ENCODE results near the gene ARHGEF1. TPM values are rescaled to one million over a fixed set of nuclear protein-coding genes. Genes with fewer than 3 reads are reported as not detected.

Gene ARHGEF1
- total RNA-seq, 2 donors from 2014 or later = 43.8 to 104 TPM

DNA sequence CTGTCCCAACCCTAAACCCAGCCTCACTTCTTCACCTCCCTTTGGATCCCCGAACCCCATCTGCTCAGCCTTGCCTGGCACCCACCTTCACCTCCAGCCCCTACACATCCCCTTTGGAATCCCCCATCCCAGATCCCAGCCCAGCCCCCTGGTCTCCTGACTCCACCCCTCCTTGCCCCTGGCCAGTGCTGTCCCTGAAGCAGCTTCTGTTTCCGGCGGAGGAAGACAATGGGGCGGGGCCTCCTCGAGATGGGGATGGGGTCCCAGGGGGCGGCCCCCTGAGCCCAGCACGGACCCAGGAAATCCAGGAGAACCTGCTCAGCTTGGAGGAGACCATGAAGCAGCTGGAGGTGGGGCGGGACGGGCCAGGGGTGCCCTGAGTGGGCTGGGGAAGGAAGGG, 23.3 kb downstream of the ARHGEF1 start:
- no peak overlapping the region for H3K27ac ChIP-seq
- no peaks in the 10 kb centered on the region for H3K27me3 ChIP-seq
- 80 to 81% methylated on average over 8 to 9 of the region's 9 CpGs for WGBS, 2 donors
- no peak for TF ChIP-seq POLR2A (IDR thresholded peaks at IDR 0.05)
- TF ChIP-seq, protein P1, sequence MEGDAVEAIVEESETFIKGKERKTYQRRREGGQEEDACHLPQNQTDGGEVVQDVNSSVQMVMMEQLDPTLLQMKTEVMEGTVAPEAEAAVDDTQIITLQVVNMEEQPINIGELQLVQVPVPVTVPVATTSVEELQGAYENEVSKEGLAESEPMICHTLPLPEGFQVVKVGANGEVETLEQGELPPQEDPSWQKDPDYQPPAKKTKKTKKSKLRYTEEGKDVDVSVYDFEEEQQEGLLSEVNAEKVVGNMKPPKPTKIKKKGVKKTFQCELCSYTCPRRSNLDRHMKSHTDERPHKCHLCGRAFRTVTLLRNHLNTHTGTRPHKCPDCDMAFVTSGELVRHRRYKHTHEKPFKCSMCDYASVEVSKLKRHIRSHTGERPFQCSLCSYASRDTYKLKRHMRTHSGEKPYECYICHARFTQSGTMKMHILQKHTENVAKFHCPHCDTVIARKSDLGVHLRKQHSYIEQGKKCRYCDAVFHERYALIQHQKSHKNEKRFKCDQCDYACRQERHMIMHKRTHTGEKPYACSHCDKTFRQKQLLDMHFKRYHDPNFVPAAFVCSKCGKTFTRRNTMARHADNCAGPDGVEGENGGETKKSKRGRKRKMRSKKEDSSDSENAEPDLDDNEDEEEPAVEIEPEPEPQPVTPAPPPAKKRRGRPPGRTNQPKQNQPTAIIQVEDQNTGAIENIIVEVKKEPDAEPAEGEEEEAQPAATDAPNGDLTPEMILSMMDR (IDR thresholded peaks at IDR 0.05) = no peak
- no peak for DNase-seq
- H3K9me3 ChIP-seq = no peaks in the 10 kb centered on the region
- H3K4me1 ChIP-seq = peaks cover 12% of the 10 kb centered on the region
- intact Hi-C loops (cut with DNase I) = no loop called here
- H3K4me3 ChIP-seq = no peak overlapping the region
- no peak for ATAC-seq
- peaks cover 0 to 36% of the 10 kb centered on the region in 2 donors for H3K36me3 ChIP-seq (replicated peaks in 1 of 2; ENCODE audit: insufficient read depth in 1 of 2, low read depth in 2 of 2)

DNA sequence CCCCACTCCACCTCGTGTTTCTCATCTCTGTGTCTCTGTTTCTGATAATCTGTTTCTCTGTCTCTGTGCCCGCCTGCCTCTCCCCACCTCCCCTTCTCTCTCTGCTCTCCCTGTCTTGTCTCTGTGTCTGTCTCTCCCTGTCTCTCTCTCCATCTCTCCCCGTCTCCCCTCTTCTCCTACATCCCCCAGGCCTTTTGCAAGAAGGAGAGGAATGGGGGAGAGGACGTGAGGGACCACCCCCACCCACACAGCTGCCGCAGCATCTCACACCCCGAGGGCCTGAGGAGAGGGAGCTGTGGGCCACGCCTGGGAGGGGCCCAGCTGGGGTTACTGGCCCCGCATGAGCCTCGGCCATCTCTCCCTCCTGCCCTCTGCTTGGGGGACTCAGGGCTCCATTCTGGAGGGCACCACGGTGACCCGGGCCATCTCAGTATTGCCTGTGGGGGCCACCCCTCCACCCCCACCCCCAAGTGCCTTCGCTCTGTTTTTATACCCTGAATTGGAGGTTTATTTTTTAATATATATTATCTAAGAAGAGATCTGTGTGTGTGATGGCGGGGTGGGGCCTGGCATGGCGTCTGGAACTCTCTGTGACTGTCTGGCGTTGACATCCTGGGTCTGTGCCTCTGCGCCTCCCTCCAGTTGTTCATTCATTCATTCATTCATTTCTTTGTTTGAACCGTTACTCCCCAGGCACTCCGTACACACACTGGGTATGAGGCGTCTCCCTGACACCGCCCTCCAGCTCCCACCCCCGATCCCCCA, 24.1 kb downstream of the ARHGEF1 start:
- H3K4me1 ChIP-seq = peaks cover 12% of the 10 kb centered on the region
- intact Hi-C loops (cut with DNase I) = no loop called here
- WGBS, 2 donors = 84 to 89% methylated on average over 19 to 20 of the region's 21 CpGs
- TF ChIP-seq, protein P1 (IDR thresholded peaks at IDR 0.05) = no peak
- no peak for TF ChIP-seq POLR2A (IDR thresholded peaks at IDR 0.05)
- ATAC-seq (no peak), DNase-seq (no peak)
- no peaks in the 10 kb centered on the region for H3K9me3 ChIP-seq
- no peaks in the 10 kb centered on the region for H3K27me3 ChIP-seq
- H3K4me3 ChIP-seq = no peak overlapping the region
- peaks cover 0 to 28% of the 10 kb centered on the region in 2 donors for H3K36me3 ChIP-seq (replicated peaks in 1 of 2; ENCODE audit: insufficient read depth in 1 of 2, low read depth in 2 of 2)
- no peak overlapping the region for H3K27ac ChIP-seq

DNA sequence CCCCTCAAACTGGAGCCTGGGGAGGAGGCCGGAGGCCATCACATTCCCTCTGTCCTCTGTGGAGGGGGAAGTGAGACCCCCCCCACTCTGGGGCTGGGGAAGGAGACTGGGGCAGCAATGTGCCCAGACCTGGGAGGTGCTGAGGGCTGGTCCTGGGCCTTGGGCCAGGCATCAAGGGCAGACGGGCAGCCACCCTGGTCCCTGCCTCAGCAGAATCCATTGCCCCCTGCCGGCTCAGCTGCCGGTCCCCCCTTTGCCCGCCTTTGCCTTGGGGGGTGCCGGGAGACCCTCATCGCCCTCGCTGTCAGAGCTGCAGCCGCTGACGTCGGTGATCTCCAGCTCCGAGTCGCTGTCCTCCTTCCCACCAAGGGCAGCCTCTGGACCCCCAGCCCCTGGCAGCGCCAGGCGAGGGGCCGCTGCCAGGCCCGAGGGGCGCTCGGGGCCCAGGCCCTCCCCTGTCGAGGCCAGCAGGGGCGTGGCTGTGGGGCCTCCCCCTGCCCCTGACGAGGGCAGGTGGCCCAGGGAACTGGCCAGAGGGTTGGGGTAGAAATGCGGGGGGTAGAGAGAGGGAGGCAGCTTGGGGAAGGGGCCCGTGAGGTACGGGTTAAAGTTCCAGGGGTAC, 25.1 kb downstream of the ARHGEF1 start:
- ATAC-seq (no peak), DNase-seq (no peak)
- intact Hi-C loops (cut with DNase I) = no loop called here
- no peaks in the 10 kb centered on the region for H3K27me3 ChIP-seq
- peaks cover 0 to 18% of the 10 kb centered on the region in 2 donors for H3K36me3 ChIP-seq (replicated peaks in 1 of 2; ENCODE audit: insufficient read depth in 1 of 2, low read depth in 2 of 2)
- 63 to 79% methylated on average over 4 to 25 of the region's 25 CpGs for WGBS, 2 donors
- no peaks in the 10 kb centered on the region for H3K9me3 ChIP-seq
- TF ChIP-seq, protein P1 (IDR thresholded peaks at IDR 0.05) = no peak
- TF ChIP-seq POLR2A (IDR thresholded peaks at IDR 0.05) = no peak
- no peak overlapping the region for H3K27ac ChIP-seq
- H3K4me3 ChIP-seq = no peak overlapping the region
- peaks cover 12% of the 10 kb centered on the region for H3K4me1 ChIP-seq

DNA sequence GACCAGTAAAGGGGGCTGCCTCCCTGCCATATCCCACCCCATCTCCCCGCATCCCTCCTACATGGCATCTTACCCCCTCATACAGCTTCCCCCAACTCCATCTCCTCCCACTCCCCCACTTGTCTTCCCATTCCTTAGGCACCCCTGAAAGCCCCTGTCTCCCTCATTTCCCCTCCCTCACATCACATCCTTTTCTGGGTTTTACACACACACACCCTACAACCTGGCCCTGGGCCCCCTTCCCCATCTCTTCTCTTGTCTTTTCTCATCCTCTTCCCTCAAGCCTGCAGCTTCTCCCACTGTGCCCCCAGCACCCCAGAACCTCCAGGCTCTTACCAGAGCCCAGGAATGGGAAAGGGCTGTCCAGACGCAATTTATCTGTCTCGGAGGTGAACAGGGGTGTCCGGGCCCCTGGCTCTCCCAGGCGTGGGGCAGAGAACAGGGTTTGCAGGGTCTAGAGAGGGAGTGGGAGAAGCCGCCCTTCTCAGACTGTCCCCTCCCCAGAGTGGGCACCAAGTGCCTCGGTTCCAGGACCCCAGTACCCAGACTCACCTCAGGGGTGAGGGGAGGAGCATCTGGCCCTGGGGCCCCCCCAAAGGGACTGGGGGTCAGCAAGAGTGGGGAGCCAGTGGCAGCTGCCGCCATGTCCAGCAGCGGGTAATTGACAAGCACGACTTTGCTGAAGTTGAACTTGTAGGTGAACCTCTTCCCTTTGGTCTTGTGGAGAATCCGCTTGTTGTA, 25.9 kb downstream of the ARHGEF1 start:
- Histone ChIP-seq H3K36me3 (replicated peaks in 1 of 2; ENCODE audit: insufficient read depth in 1 of 2, low read depth in 2 of 2) (peaks cover 0 to 12% of the 10 kb centered on the region in 2 donors), H3K27me3 (peaks cover 0 to 4% of the 10 kb centered on the region in 2 donors), H3K4me1 (peaks cover 10% of the 10 kb centered on the region), H3K4me3 (no peak overlapping the region), H3K9me3 (no peaks in the 10 kb centered on the region), H3K27ac (no peak overlapping the region)
- intact Hi-C loops (cut with DNase I) = no loop called here
- no peak for TF ChIP-seq POLR2A (IDR thresholded peaks at IDR 0.05)
- TF ChIP-seq, protein P1 (IDR thresholded peaks at IDR 0.05) = no peak
- ATAC-seq (no peak), DNase-seq (no peak)
- 59 to 70% methylated on average over 8 to 11 of the region's 11 CpGs for WGBS, 2 donors

Measured in body of pancreas (tissue), 4 donors.